Thyroid gland (tissue), 4 donors: Measurements from ENCODE around the gene RABEP2. TPM values are rescaled to one million over a fixed set of nuclear protein-coding genes. Genes with fewer than 3 reads are reported as not detected.

Source experiments
- DNase-seq, 2 donors: peaks; one replicate each; pipeline ENCODE4 v3.0.0-alpha.2; 2019
- H3K27ac ChIP-seq, 3 donors: fragments of 200-600 bp; sonication (generic); 1 replicate in 2 of 3; 2 replicates in 1 of 3; pipeline ENCODE4 v1.5.1; 2016 to 2019; ENCODE audit warnings: mild to moderate bottlenecking in 1 of 3, moderate library complexity in 1 of 3
- H3K27me3 ChIP-seq: fragments of 200-600 bp; sonication (generic); one replicate; pipeline ENCODE4 v1.5.1; 2019
- H3K36me3 ChIP-seq, 2 donors: fragments of 200-600 bp; sonication (generic); one replicate each; pipeline ENCODE4 v1.5.1; 2016 to 2019
- H3K4me1 ChIP-seq, 2 donors: fragments of 200-600 bp; sonication (generic); one replicate each; pipeline ENCODE4 v1.5.1; 2017 to 2019
- H3K4me3 ChIP-seq, 3 donors: fragments of 200-600 bp; sonication (generic); replicated peaks in 1 of 3; 1 replicate in 2 of 3; 2 replicates in 1 of 3; pipeline ENCODE4 v1.5.1; 2016; ENCODE audit warnings: mild to moderate bottlenecking in 1 of 3
- H3K9me3 ChIP-seq: fragments of 200-600 bp; sonication (generic); one replicate; pipeline ENCODE4 v1.5.1; 2017
- POLR2A ChIP-seq, 2 donors: fragments of 450-650 bp; IDR thresholded peaks; one replicate each; pipeline ENCODE4 v1.6.1; 2017; ENCODE audit warnings: antibody characterized with exemption in 2 of 2, mild to moderate bottlenecking in 2 of 2, moderate library complexity in 1 of 2
- WGBS, 2 donors: methylation state at CpG; one replicate each; pipeline ENCODE4 v1.1.5; 2017; 5-methylcytosine and 5-hydroxymethylcytosine counted together
- intact Hi-C: fragments of 100-400 bp; cut with DNase I; formaldehyde crosslinking; loops from one replicate; pipeline ENCODE4 v1.15.1; 2023
- total RNA-seq, 4 donors: library from RNA; depleted of rRNA; stranded (reverse); fragments of >200 nt; gene quantifications; one replicate each; pipeline ENCODE4 v1.2.3, GENCODE V29; 2016
- TF ChIP-seq, protein P1 (sequence below), 6 experiments: fragments of 200-600 bp in 3 of 6; fragments of 450-650 bp in 3 of 6; sonication (generic) in 3 of 6; IDR thresholded peaks; one replicate each; pipeline ENCODE4 v1.5.1; 2016 to 2019; ENCODE audit warnings: antibody characterized with exemption in 6 of 6, mild to moderate bottlenecking in 2 of 6, inconsistent platforms in 1 of 6, moderate library complexity in 1 of 6

RABEP2 gene
- total RNA-seq, 4 donors from 2014 or later: 36.7 to 55.8 (median 41.2) TPM

DNA sequence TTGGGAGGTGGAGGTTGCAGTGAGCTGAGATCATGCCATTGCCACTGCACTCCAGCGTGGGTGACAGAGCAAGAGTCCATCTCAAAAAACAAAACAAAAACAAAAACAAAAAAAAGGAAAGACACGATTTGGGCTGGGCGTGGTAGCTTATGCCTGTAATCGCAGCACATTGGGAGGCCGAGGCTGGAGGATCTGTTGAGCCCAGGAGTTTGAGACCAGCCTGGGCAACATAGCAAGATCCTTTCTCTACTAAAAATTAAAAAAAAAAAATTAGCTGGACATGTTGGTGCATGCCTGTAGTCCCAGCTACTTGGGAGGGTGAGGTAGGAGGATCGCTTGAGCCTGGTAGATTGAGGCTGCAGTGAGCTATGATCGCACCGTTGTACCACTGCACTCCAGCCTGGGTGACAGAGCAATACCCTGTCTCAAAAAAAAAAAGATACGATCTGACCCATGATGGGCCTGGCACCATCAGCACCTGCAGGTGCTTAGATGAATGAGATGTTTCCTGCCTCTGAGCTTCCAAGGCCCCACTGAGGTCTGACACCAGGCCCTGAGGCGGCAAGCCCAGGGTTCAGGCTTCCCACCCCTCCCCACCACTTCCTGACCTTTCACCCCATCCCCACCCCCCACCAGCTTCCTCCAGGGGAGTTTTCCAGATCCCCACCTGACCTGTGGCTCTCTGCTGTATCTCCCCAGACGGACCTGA lies 25.0 kb downstream of the RABEP2 start:
- H3K27me3 ChIP-seq: no peaks in the 10 kb centered on the region
- no peaks in the 10 kb centered on the region for H3K9me3 ChIP-seq
- intact Hi-C loops: no loop called here
- no peak overlapping the region for H3K4me3 ChIP-seq
- DNase-seq: no peak
- H3K36me3 ChIP-seq: peaks cover 0 to 8% of the 10 kb centered on the region in 2 donors
- 94% methylated on average over 10 of the region's 11 CpGs for WGBS, 2 donors
- no peaks in the 10 kb centered on the region for H3K4me1 ChIP-seq
- H3K27ac ChIP-seq: no peak overlapping the region
- TF ChIP-seq, protein P1, sequence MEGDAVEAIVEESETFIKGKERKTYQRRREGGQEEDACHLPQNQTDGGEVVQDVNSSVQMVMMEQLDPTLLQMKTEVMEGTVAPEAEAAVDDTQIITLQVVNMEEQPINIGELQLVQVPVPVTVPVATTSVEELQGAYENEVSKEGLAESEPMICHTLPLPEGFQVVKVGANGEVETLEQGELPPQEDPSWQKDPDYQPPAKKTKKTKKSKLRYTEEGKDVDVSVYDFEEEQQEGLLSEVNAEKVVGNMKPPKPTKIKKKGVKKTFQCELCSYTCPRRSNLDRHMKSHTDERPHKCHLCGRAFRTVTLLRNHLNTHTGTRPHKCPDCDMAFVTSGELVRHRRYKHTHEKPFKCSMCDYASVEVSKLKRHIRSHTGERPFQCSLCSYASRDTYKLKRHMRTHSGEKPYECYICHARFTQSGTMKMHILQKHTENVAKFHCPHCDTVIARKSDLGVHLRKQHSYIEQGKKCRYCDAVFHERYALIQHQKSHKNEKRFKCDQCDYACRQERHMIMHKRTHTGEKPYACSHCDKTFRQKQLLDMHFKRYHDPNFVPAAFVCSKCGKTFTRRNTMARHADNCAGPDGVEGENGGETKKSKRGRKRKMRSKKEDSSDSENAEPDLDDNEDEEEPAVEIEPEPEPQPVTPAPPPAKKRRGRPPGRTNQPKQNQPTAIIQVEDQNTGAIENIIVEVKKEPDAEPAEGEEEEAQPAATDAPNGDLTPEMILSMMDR (IDR thresholded peaks at IDR 0.05): no peak
- TF ChIP-seq POLR2A (IDR thresholded peaks at IDR 0.05): no peak

DNA sequence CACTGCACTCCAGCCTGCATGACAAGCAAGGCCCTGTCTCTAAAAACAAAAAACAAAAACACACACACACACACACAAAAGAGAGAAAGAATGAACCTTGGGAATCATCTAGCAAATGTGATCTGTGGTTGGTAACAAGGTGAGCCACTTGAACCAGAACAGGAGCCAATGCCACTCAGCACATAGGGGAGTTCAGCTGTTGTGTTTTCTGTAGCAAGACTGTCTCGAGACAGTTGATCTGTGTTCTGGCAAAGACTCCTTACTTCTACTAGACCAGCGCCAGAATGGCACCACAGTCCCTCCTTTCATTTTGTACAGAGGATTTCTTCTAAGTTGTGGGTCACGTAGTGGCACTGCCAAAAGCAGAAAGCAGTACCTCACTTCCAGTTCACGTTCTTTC lies 26.1 kb downstream of the RABEP2 start:
- intact Hi-C loops: no loop called here
- WGBS, 2 donors: 87 to 90% methylated on average over 4 of the region's 4 CpGs
- Histone ChIP-seq H3K4me1 (no peaks in the 10 kb centered on the region), H3K27ac (no peak overlapping the region), H3K4me3 (no peak overlapping the region), H3K9me3 (no peaks in the 10 kb centered on the region), H3K36me3 (no peaks in the 10 kb centered on the region), H3K27me3 (no peaks in the 10 kb centered on the region)
- TF ChIP-seq, protein P1 (IDR thresholded peaks at IDR 0.05): no peak
- no peak for TF ChIP-seq POLR2A (IDR thresholded peaks at IDR 0.05)
- DNase-seq: no peak

DNA sequence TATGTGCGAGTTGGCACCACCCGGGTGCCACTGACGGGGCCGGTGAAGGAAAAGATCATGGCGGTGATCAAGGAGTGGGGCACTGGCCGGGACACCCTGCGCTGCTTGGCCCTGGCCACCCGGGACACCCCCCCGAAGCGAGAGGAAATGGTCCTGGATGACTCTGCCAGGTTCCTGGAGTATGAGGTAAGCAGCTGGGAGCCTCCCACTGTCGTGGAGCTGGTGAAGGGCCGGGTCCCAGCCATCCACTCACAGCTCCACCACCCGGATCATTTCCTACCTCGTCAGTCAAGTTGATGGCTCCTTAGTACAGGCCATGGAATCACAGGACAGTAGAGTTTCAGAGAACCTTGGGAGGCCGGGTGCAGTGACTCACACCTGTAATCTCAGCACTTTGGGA lies 26.8 kb downstream of the RABEP2 start:
- intact Hi-C loops: no loop called here
- no peak overlapping the region for H3K4me3 ChIP-seq
- no peak overlapping the region for H3K27ac ChIP-seq
- H3K27me3 ChIP-seq: no peaks in the 10 kb centered on the region
- H3K36me3 ChIP-seq: no peaks in the 10 kb centered on the region
- no peaks in the 10 kb centered on the region for H3K4me1 ChIP-seq
- TF ChIP-seq POLR2A (IDR thresholded peaks at IDR 0.05): no peak
- TF ChIP-seq, protein P1 (IDR thresholded peaks at IDR 0.05): no peak
- DNase-seq: no peak
- no peaks in the 10 kb centered on the region for H3K9me3 ChIP-seq
- 86 to 88% methylated on average over 15 of the region's 15 CpGs for WGBS, 2 donors

DNA sequence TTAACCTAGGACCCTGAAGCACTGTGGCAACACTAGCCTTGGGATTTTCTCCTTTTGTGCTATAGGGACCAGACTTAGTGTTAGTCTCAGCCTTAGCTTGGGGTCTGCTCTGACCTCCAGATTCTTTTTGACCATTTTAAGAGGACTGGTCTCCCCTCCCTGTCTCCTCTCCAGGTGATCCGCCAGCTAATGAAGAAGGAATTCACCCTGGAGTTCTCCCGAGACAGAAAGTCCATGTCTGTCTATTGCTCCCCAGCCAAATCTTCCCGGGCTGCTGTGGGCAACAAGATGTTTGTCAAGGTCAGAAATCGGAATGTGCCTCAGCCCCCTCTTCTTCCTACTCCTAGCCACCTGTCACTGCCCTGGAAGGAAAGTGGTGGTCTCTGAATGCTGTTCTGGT lies 27.2 kb downstream of the RABEP2 start:
- intact Hi-C loops: no loop called here
- no peaks in the 10 kb centered on the region for H3K36me3 ChIP-seq
- 85 to 92% methylated on average over 4 of the region's 4 CpGs for WGBS, 2 donors
- H3K27ac ChIP-seq: no peak overlapping the region
- no peak overlapping the region for H3K4me3 ChIP-seq
- H3K9me3 ChIP-seq: no peaks in the 10 kb centered on the region
- H3K27me3 ChIP-seq: no peaks in the 10 kb centered on the region
- no peak for DNase-seq
- TF ChIP-seq, protein P1 (IDR thresholded peaks at IDR 0.05): no peak
- TF ChIP-seq POLR2A (IDR thresholded peaks at IDR 0.05): no peak
- H3K4me1 ChIP-seq: no peaks in the 10 kb centered on the region

DNA sequence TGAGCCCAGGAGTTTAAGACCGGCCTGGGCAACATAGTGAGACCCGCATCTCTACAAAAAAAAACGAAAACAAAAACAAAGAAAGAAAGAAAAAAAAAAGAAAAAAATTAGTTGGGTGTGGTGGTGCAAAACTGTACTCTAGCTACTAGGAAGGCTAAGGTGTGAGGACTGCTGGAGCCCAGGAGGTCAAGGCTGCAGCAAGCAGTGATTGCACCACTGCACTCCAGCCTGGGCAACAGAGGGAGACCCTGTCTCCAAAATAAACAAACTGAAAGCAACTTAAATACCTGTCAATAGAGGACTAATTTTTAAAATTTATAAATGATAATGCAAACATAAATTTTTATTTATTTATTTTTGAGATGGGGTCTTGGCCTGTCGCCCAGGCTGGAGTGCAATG lies 29.4 kb downstream of the RABEP2 start:
- Histone ChIP-seq H3K9me3 (no peaks in the 10 kb centered on the region), H3K4me1 (no peaks in the 10 kb centered on the region), H3K27ac (no peak overlapping the region), H3K4me3 (no peak overlapping the region), H3K36me3 (no peaks in the 10 kb centered on the region), H3K27me3 (no peaks in the 10 kb centered on the region)
- DNase-seq: no peak
- WGBS, 2 donors: 89 to 95% methylated on average over 4 of the region's 4 CpGs
- intact Hi-C loops: no loop called here
- TF ChIP-seq, protein P1 (IDR thresholded peaks at IDR 0.05): no peak
- no peak for TF ChIP-seq POLR2A (IDR thresholded peaks at IDR 0.05)
